GM23338 (cell line): ENCODE data around the gene DYRK1A. TPM values are rescaled to one million over a fixed set of nuclear protein-coding genes. Genes with fewer than 3 reads are reported as not detected.
"Not testable (repeated sequence)": the region's sequence is repeated elsewhere in the genome, so short reads cannot be mapped to it uniquely, and the experiment has no call there.

ENCODE experiments used
- ATAC-seq: fragments of 200-7000 bp; cut with Tn5 transposase; 3 replicates; pipeline ENCODE4 v1.9.1; 2020
- DNase-seq: peaks from one replicate; pipeline ENCODE4 v3.0.0-alpha.2; 2015; ENCODE audit warnings: low spot score
- H2AFZ ChIP-seq: fragments of 200-600 bp; sonication (generic); 2 replicates; pipeline ENCODE4 v1.8.0; 2016; ENCODE audit warnings: antibody characterized with exemption, mild to moderate bottlenecking, moderate library complexity
- H3F3A ChIP-seq: fragments of 200-600 bp; sonication (generic); replicated peaks from 2 replicates; pipeline ENCODE4 v1.8.0; 2017; ENCODE audit warnings: antibody characterized with exemption, mixed run types, low read depth
- H3K27ac ChIP-seq: fragments of 200-600 bp; sonication (generic); 2 replicates; pipeline ENCODE4 v1.6.1; 2016; ENCODE audit warnings: low read depth
- H3K27me3 ChIP-seq: fragments of 200-600 bp; sonication (generic); 2 replicates; pipeline ENCODE4 v1.8.0; 2016; ENCODE audit warnings: mild to moderate bottlenecking, mixed run types, moderate library complexity; ENCODE audit not compliant: insufficient read depth
- H3K36me3 ChIP-seq: fragments of 200-600 bp; sonication (generic); 2 replicates; pipeline ENCODE4 v1.8.0; 2016; ENCODE audit warnings: mild to moderate bottlenecking; ENCODE audit not compliant: insufficient read depth
- H3K4me1 ChIP-seq: fragments of 200-600 bp; sonication (generic); 2 replicates; pipeline ENCODE4 v1.8.0; 2016; ENCODE audit warnings: mild to moderate bottlenecking, moderate library complexity; ENCODE audit not compliant: insufficient read depth
- H3K4me2 ChIP-seq: fragments of 200-600 bp; sonication (generic); 2 replicates; pipeline ENCODE4 v1.7.1; 2017; ENCODE audit warnings: mixed run types
- H3K4me3 ChIP-seq: fragments of 200-600 bp; sonication (generic); 2 replicates; pipeline ENCODE4 v1.6.1; 2016; ENCODE audit warnings: mixed run types
- H3K79me2 ChIP-seq: fragments of 200-600 bp; sonication (generic); replicated peaks from 2 replicates; pipeline ENCODE4 v1.8.0; 2017; ENCODE audit warnings: mild to moderate bottlenecking; ENCODE audit not compliant: insufficient read depth
- H3K9me2 ChIP-seq: fragments of 200-600 bp; sonication (generic); 2 replicates; pipeline ENCODE4 v1.8.0; 2017; ENCODE audit not compliant: insufficient read depth
- H4K20me1 ChIP-seq: fragments of 200-600 bp; sonication (generic); replicated peaks from 2 replicates; pipeline ENCODE4 v1.8.0; 2017; ENCODE audit warnings: mild to moderate bottlenecking; ENCODE audit not compliant: insufficient read depth
- H3K27ac Mint-ChIP-seq: 2 replicates; pipeline ENCODE4 v1.8.0; 2020; ENCODE audit warnings: inconsistent platforms, mild to moderate bottlenecking, moderate library complexity, mixed read lengths
- H3K27me3 Mint-ChIP-seq: 3 replicates; pipeline ENCODE4 v1.8.0; 2022; ENCODE audit warnings: low read depth, mild to moderate bottlenecking, moderate library complexity, mixed read lengths, inconsistent platforms; ENCODE audit not compliant: insufficient read depth, poor library complexity
- H3K36me3 Mint-ChIP-seq: 3 replicates; pipeline ENCODE4 v1.8.0; 2021; ENCODE audit warnings: low read depth, mild to moderate bottlenecking, inconsistent platforms, moderate library complexity, mixed read lengths
- H3K4me1 Mint-ChIP-seq: 3 replicates; pipeline ENCODE4 v1.8.0; 2020; ENCODE audit warnings: mild to moderate bottlenecking, inconsistent platforms, mixed read lengths
- H3K4me3 Mint-ChIP-seq: 3 replicates; pipeline ENCODE4 v1.8.0; 2021; ENCODE audit warnings: moderate library complexity, mild to moderate bottlenecking, inconsistent platforms, mixed read lengths
- H3K9me3 Mint-ChIP-seq: 3 replicates; pipeline ENCODE4 v1.8.0; 2020; ENCODE audit warnings: moderate library complexity, mild to moderate bottlenecking, inconsistent platforms, mixed read lengths
- CREB1 ChIP-seq: fragments of 250-450 bp; sonication (Bioruptor Pico); IDR thresholded peaks from 2 replicates; pipeline ENCODE4 v1.5.0; 2020; ENCODE audit warnings: low read depth, mild to moderate bottlenecking, moderate library complexity
- CTCF ChIP-seq, 2 experiments: fragments of 200-600 bp in 1 of 2; sonication (generic) in 1 of 2; conservative IDR thresholded peaks; 2 replicates each; pipeline versions ENCODE4 v1.5.1 to v1.6.1; 2016 to 2017; ENCODE audit warnings: antibody characterized with exemption in 2 of 2, low read depth in 2 of 2, mild to moderate bottlenecking in 2 of 2, moderate library complexity in 1 of 2
- POLR2AphosphoS5 ChIP-seq: IDR thresholded peaks from 2 replicates; pipeline ENCODE4 v1.6.1; 2016; ENCODE audit warnings: antibody characterized with exemption, low read depth
- REST ChIP-seq: IDR thresholded peaks from one replicate; pipeline ENCODE4 v1.6.1; 2018; ENCODE audit warnings: antibody characterized with exemption; ENCODE audit not compliant: unreplicated experiment
- polyA plus RNA-seq: library from polyadenylated mRNA; unstranded; fragments of >200 nt; fragmentation: Nextera tagmentation; extraction: Ambion mirVana; gene quantifications from 2 replicates; pipeline ENCODE4 v1.2.1, GENCODE V29; 2016
- total RNA-seq: library from RNA; depleted of rRNA; stranded (reverse); fragments of >200 nt; shearing (Covaris generic); gene quantifications from 2 replicates; pipeline ENCODE4 v1.2.3, GENCODE V29; 2014
- TF ChIP-seq, protein P1 (sequence below): IDR thresholded peaks from 2 replicates; pipeline ENCODE4 v1.6.1; 2016; ENCODE audit warnings: antibody characterized with exemption

Gene DYRK1A
- total and polyA plus RNA-seq, 2 experiments from 2014 or later = 10.3 to 84.7 TPM

- ATAC-seq, H2AFZ ChIP-seq, H3K4me3 ChIP-seq, H3K27me3 ChIP-seq, H4K20me1 ChIP-seq, H3K4me1 ChIP-seq, H3K4me3 Mint-ChIP-seq, H3K9me2 ChIP-seq, H3K9me3 Mint-ChIP-seq, H3K27me3 Mint-ChIP-seq, H3K36me3 Mint-ChIP-seq, DNase-seq, H3K4me2 ChIP-seq, H3K79me2 ChIP-seq, H3K27ac ChIP-seq, H3K27ac Mint-ChIP-seq, H3K36me3 ChIP-seq, H3F3A ChIP-seq: not testable (repeated sequence)
- H3K4me1 Mint-ChIP-seq = peaks cover 17% of the 10 kb centered on the region
Measured at GRCh38 chr21:37549730-37550129, 183.2 kb downstream of the DYRK1A start.

GRCh38 chr21:37550157-37550556 is 183.6 kb downstream of the DYRK1A start:
- no peak overlapping the region for H3K4me2 ChIP-seq
- no peak for TF ChIP-seq POLR2AphosphoS5
- H3K79me2 ChIP-seq = no peaks in the 10 kb centered on the region
- no peaks in the 10 kb centered on the region for H3F3A ChIP-seq
- H3K4me1 ChIP-seq = no peaks in the 10 kb centered on the region
- no peak overlapping the region for H3K4me3 ChIP-seq
- no peak overlapping the region for H2AFZ ChIP-seq
- Mint-ChIP-seq H3K36me3 (no peaks in the 10 kb centered on the region; the same call in 2 of the 3 replicates), H3K4me1 (peaks cover 17% of the 10 kb centered on the region), H3K4me3 (no peak overlapping the region), H3K27me3 (peaks cover 9% of the 10 kb centered on the region), H3K27ac (no peak overlapping the region), H3K9me3 (peaks cover 3% of the 10 kb centered on the region; the same call in 1 of the 3 replicates)
- no peaks in the 10 kb centered on the region for H3K27me3 ChIP-seq
- no peaks in the 10 kb centered on the region for H4K20me1 ChIP-seq
- DNase-seq = no peak
- no peak for ATAC-seq
- H3K27ac ChIP-seq = no peak overlapping the region
- H3K9me2 ChIP-seq = 0 out of 2 replicates have a peak, but pooled peaks cover 3% of the 10 kb centered on the region
- no peaks in the 10 kb centered on the region for H3K36me3 ChIP-seq

DNA sequence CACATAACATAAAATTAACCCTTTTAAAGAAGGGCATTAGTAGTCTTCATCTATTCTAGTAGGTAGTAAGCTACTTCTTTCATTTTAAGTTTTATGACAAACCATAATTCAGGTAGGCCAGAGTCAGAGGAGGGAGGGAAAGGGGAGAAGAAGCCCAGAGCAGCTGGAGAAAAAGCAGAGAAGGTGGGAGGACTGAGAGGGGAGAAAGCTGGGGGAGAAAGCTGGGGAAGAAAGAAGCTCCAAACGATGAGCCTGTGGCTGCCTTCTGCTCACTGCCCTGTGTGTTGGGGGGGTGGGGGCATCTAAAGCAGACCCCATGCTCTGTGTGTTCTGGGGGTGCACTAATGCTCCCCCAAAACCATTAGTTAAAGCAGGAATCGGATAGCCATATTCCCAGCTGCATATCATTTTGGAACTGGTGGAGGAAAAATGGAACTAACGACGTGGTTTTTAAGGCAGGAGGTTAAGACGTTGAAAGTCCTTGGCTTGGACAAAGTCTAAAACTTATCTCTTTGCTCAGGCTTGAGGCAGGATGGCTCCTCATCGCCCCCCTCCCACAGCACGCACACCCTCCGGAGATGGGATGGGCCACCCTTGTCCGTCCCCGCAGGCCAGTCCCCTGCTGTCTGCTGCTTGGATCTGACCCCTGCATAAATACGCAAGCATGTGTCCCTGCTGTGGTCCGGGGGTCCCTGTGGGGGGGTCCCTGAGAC is 184.2 kb downstream of the DYRK1A start:
- peak overlapping the region; percentile 84 for H2AFZ ChIP-seq
- H3K79me2 ChIP-seq = no peaks in the 10 kb centered on the region
- H3K27me3 Mint-ChIP-seq = peaks cover 9% of the 10 kb centered on the region
- H3K9me2 ChIP-seq = 0 out of 2 replicates have a peak, but pooled peaks cover 3% of the 10 kb centered on the region
- no peak overlapping the region for H3K4me3 ChIP-seq
- no peaks in the 10 kb centered on the region for H3K36me3 ChIP-seq
- no peak for DNase-seq
- H3K4me1 ChIP-seq = no peaks in the 10 kb centered on the region
- H3K27ac ChIP-seq = no peak overlapping the region
- H3F3A ChIP-seq = no peaks in the 10 kb centered on the region
- no peaks in the 10 kb centered on the region for H3K27me3 ChIP-seq
- no peak overlapping the region for H3K4me2 ChIP-seq
- H3K4me1 Mint-ChIP-seq = peaks cover 17% of the 10 kb centered on the region
- H3K4me3 Mint-ChIP-seq = no peak overlapping the region
- ATAC-seq = peak; percentile 47
- no peaks in the 10 kb centered on the region for H4K20me1 ChIP-seq
- no peak overlapping the region for H3K27ac Mint-ChIP-seq
- peaks cover 3% of the 10 kb centered on the region; the same call in 1 of the 3 replicates for H3K9me3 Mint-ChIP-seq
- no peaks in the 10 kb centered on the region; the same call in 2 of the 3 replicates for H3K36me3 Mint-ChIP-seq
- TF ChIP-seq, protein P1, sequence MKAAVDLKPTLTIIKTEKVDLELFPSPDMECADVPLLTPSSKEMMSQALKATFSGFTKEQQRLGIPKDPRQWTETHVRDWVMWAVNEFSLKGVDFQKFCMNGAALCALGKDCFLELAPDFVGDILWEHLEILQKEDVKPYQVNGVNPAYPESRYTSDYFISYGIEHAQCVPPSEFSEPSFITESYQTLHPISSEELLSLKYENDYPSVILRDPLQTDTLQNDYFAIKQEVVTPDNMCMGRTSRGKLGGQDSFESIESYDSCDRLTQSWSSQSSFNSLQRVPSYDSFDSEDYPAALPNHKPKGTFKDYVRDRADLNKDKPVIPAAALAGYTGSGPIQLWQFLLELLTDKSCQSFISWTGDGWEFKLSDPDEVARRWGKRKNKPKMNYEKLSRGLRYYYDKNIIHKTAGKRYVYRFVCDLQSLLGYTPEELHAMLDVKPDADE = no peak
- TF ChIP-seq CTCF (conservative IDR thresholded peaks at IDR 0.05; ENCODE audit: low read depth in 2 of 2) (no peak), CREB1 (CRISPR knock-in tag) (no peak), REST (no peak)
